HG03095 (cell line): ENCODE data around the gene STH.
"Not testable (repeated sequence)": the region's sequence is repeated elsewhere in the genome, so short reads cannot be mapped to it uniquely, and the experiment has no call there.

Experiments
- ATAC-seq: cut with Tn5 transposase; IDR thresholded peaks from one replicate; pipeline ENCODE4 v1.9.1; 2021; ENCODE audit warnings: moderate library complexity; ENCODE audit not compliant: unreplicated experiment

The STH gene, protein sequence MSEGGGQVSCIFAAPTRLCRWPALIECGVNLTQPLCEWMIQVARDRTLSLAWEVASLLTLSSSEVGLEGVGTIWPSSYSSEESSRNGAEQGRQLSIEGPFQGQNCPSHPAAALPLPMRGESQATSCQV

DNA sequence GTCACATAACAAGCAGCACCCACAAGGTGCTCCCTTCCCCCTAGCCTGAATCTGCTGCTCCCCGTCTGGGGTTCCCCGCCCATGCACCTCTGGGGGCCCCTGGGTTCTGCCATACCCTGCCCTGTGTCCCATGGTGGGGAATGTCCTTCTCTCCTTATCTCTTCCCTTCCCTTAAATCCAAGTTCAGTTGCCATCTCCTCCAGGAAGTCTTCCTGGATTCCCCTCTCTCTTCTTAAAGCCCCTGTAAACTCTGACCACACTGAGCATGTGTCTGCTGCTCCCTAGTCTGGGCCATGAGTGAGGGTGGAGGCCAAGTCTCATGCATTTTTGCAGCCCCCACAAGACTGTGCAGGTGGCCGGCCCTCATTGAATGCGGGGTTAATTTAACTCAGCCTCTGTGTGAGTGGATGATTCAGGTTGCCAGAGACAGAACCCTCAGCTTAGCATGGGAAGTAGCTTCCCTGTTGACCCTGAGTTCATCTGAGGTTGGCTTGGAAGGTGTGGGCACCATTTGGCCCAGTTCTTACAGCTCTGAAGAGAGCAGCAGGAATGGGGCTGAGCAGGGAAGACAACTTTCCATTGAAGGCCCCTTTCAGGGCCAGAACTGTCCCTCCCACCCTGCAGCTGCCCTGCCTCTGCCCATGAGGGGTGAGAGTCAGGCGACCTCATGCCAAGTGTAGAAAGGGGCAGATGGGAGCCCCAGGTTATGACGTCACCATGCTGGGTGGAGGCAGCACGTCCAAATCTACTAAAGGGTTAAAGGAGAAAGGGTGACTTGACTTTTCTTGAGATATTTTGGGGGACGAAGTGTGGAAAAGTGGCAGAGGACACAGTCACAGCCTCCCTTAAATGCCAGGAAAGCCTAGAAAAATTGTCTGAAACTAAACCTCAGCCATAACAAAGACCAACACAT is at the start of gene STH:
Gene STH, plus strand, starts transcription at position 264 of the 913 bp plus-strand sequence. Its CDS starts 30 bp downstream, at position 294.
- no peak for ATAC-seq

DNA sequence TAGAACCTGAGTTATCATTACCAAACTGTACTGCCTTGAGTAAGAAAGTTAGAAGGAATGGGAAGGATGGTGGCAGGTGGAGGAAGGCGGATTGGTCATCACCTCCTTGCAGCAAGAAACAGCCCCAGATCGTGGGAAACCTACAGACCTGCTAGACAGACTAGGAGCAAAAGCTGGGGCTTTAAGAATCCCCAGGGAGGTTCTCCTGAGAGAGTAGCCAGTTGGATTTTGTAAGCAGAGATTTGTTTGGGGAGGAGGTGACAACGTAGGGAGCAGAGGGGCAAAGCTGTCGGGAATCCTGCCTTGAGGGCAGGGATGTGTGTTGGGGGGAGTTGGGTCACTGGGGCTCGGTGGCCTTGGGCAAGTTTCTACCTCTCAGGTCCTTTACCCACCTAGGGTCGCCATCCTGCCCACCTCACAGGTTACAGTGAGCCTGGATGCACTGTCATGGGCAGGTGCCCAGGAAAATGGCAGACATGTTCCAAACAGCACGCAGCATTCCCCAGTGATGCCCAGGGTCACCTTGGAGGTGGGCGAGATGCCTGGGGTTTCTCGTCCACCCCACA is 49.2 kb upstream of the STH start:
- ATAC-seq, result no peak

DNA sequence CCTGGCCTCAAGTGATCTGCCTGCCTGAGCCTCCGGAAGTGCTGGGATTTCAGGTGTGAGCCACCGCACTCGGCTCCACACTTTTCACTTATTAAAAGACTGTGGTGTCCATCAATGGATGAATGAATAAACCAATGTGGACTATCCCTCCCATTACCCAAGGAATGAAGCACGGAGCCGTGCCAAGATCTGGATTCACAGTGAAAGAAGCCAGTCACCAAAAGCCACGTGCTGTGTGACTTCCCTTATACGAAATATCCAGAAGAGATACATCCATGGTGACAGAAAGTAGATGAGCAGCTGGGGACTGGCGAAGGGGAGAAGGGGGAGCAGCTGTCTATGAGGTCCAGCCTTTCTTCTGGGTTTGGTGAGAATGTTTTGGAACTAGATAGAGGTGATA is 48.2 kb upstream of the STH start:
- ATAC-seq, result no peak

DNA sequence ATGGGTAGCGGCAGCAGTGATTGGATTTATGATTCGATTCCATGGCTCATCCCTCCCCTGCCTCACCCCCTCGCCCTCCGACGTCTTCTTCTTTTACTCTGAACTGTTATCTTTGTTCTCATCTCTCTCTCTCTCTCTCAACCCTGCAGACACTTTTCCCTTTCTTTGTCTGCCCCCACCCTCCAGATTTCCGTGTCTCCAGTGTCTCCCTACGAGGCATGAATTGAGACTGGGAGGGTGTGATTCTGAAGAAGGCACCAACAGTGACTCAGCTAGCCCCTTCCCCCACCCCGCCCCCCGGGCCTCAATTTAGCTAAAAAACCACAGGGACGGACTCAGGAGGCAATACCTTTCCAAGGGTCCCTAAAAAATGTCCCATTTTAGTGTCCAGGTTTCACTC is 47.6 kb upstream of the STH start:
- ATAC-seq, result no peak

DNA sequence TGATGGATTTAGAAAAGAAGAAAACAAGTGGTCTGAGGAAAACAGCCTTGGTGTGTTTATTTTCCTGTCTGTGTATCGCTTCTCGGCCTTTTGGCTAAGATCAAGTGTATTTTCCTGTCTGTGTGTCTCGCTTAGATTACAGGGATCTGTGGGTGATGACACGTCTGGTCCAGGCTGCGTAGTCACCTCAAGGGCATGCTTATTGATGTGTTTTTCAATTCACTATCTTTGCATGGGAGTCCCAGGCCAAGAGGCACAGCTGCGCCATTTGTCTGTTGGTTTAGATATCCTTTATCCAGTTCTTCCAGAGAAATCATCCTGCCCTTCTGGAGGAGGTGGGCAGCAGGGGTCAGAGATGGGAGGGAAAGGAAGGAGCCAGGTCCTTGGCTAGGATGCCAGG is 47.1 kb upstream of the STH start:
- ATAC-seq, result no peak

DNA sequence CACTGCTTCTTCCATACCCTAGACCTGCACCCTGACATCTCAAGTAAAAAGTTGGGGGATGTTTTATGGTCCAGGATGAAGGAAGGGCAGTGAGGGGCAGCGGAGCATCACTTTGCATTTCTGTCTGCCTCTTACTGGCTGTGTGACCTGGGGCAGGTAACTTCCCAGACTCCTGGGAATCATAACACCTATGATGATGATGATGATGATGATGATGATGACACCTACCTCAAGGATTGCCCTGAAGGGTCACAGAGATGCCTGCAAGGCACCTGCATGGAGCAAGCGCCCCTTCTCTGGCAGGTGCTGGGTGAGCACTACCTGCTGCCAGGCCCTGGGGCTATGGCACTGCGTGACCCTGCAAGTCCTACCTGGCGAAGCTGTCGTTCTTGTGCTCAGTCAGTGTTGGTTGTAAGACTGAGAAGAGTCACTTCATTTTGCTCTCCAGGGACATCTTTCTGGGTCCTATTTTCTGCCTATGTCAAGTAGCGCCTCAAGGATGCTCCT is 46.2 kb upstream of the STH start:
- ATAC-seq, result no peak

DNA sequence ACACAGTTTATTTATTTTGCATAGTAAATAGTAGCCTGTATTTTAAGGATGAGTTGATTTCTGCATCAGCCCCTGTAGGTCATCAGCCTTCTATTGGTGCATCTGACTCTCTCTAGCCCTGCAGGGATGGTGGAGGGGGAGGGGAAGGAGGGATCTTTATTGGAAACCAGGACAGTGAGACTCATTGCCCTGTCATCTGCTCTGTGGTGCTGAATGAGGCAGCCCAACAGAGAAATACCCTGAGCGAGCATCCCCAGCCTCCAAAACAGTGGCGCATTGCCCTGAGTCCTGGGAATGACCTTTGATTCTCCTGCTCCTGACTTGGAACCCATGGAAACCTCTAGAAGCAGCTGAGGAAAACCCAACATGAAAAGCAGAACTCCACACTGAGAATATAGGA is 45.5 kb upstream of the STH start:
- ATAC-seq, result no peak

DNA sequence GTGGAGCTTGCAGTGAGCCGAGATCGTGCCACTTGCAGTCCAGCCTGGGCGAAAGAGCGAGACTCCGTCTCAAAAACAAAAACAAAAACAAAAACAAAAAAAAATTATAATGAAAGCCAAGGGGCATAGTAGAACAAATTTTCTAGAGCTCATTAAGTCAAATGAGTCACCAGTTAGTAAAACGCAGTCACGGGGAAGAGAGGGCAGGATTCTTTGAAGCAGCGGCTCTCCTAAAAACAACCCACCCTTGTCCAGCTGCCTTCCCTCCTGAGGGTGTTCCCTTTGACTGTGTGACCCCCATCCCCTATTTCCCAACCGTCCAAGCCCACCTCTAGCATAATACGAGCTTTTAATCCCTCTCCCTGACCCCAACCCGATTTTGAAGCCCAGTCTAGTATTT is 44.1 kb upstream of the STH start:
- no peak for ATAC-seq

DNA sequence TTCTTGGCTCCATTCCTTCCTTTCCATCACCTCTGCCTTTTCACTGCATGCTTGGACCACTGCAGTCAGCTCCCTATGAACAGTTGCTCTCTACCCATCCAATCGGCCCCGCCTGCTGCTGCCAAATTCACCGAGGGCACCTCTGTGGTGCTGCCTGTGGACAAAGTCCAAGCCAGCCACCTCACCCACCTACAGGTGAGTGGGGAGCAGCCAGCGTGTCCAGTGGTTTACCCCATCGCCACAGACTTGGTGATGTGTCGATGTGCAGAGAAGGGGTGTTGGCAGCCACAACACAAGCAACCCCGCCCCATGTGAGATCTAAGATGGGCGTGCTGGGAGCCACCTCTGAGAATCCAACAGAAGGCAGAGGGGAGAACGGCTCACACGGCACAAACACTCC is 43.7 kb upstream of the STH start:
- ATAC-seq, result no peak

DNA sequence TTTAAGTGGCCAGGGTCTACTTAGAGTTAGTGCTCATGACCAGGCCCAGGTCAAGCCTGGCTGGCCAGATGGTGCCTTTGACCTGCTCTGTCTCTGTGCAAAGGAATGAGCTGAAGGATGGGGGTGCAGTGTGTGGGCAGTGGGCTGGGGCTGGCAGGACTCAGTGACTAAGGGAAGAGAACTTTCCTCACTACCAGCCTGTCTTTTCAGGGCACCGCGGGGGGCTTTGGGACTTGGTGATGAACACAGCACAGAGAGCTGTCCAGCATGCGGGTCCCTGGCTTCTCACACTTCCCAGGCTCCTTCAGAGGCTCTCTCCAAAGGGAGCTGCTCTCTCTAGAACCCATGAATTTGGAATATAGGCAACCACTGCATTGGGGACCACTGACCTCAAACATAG is 43.0 kb upstream of the STH start:
- ATAC-seq, result no peak

DNA sequence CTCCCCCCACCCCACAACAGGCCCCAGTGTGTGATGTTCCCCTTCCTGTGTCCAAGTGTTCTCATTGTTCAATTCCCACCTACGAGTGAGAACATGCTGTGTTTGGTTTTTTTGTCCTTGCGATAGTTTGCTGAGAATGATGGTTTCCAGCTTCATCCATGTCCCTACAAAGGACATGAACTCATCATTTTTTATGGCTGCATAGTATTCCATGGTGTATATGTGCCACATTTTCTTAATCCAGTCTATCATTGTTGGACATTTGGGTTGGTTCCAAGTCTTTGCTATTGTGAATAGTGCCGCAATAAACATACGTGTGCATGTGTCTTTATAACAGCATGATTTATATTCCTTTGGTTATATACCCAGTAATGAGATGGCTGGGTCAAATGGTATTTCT is 42.3 kb upstream of the STH start:
- not testable (repeated sequence) for ATAC-seq

DNA sequence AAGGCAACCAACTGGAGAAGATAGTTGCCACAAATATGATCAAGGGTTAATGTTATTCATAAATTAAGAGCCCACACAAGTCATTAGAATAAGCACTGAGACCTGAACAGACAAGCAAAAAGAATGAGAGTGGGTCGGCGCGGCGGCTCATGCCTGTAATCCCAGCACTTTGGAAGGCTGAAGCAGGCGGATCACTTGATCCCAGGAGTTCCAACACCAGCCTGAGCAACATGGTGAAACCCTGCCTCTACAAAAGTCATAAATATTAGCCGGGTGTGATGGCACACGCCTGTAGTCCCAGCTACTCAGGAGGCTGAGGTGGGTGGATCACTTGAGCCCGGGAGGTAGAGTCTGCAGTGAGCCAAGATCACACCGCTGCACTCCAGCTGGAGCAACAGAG is 40.7 kb upstream of the STH start:
- no peak for ATAC-seq

DNA sequence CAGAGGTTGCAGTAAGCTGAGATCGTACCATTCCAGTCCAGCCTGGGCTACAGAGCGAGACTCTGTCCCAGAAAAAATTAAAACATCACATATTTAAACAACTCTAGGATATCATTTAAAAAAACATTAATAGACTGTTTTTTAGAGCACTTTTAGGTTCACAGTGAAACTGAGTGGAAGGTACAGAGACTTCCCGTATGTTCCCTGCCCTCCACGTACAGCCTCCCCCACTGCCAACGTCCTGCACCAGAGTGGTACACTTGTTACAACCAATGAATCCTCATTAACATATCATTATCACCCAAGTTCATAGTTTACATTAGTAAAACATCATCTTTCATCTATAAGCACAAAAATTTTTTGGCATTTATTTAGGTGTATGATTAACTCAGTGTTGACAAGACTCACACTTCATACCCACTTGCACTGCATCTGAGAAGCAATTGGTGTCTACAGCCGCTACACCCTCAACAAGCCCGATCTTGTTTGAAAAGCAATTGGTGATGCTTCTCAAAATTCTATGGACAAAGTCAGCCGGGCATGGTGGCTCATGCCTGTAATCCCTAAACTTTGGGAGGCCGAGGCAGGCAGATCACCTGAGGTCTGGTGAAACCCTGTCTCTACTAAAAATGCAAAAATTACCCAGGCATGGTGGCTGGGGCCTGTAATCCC is 39.9 kb upstream of the STH start:
- ATAC-seq, result no peak

DNA sequence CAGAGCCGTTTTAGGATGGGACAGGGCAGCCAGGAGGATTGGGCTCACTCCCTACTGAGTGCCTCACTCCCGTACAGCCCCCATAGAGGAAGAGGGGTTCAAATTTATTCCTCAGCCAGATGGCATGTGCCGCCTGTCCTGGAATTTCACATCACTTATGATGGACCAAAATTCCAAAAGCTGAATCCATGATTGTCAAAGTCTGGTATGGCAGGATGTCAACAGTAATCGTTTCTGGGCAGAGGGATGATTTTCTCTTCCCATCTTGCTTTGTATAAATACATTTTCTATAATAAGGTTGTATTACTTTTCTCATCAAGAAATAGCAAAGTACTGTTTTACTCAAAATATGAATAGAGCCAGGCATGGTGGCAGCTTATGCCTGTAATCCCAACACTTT is 38.7 kb upstream of the STH start:
- no peak for ATAC-seq

DNA sequence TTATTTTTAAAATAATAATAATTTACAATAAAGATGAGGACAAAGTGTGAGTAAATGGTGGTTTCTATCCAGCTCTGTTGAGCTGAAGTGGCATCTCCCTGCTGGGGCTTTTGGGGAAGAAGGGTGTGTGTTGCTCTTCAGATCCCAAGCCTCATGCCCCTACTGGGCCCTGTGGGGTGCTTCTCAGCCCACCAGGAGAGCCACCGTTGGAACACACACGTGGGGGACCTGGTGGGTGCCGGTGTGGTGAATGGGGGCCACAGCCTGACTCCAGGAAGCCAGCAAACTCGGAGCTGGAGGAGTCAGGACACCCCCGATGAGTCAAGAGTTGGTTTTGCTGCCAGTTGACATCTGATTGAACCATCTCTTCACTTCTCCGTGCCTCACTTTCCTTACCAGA is 37.8 kb upstream of the STH start:
- ATAC-seq, result no peak

DNA sequence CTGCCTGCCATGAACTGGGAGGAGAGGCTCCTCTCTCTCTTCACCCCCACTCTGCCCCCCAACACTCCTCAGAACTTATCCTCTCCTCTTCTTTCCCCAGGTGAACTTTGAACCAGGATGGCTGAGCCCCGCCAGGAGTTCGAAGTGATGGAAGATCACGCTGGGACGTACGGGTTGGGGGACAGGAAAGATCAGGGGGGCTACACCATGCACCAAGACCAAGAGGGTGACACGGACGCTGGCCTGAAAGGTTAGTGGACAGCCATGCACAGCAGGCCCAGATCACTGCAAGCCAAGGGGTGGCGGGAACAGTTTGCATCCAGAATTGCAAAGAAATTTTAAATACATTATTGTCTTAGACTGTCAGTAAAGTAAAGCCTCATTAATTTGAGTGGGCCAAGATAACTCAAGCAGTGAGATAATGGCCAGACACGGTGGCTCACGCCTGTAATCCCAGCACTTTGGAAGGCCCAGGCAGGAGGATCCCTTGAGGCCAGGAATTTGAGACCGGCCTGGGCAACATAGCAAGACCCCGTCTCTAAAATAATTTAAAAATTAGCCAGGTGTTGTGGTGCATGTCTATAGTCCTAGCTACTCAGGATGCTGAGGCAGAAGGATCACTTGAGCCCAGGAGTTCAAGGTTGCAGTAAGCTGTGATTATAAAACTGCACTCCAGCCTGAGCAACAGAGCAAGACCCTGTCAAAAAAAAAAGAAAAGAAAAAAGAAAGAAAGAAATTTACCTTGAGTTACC is 36.7 kb upstream of the STH start:
- ATAC-seq, result no peak

DNA sequence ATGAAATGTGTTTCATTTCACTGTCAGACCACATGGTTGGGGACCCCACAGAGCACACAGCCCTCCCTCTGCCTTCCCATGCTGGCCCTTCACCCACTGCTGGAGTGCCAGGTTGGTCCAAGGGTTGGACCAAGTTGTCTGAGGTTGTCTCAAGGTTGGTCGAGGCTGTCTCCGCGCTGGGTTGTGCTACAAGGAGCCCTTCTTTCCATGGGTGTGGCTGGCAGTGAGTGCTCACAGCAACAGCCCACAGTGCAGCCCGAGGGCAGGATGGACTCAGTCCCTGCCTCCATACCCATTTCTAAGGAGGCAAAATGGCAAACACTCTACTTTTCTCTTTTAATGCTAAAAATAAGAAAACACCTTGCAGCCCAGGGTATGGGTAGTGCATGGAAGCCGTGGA is 35.8 kb upstream of the STH start:
- ATAC-seq, result no peak

DNA sequence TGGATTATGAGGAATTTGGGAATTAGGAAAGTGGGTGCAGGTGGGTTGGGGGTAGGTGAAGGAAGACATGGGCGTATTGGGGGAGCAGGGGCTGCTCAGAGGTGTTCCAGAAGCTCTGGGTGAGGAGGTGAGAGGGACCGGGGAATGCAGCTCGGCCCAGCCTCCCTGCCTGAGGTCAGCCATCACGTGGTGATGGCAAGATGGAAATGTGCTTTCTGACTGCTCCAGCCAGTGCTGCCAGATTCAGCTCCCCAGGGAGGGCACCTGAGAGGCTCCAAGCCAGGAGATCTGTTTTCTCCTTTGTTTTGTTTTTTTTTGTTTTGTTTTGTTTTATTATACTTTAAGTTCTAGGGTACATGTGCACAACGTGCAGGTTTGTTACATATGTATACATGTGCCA is 35.2 kb upstream of the STH start:
- no peak for ATAC-seq

DNA sequence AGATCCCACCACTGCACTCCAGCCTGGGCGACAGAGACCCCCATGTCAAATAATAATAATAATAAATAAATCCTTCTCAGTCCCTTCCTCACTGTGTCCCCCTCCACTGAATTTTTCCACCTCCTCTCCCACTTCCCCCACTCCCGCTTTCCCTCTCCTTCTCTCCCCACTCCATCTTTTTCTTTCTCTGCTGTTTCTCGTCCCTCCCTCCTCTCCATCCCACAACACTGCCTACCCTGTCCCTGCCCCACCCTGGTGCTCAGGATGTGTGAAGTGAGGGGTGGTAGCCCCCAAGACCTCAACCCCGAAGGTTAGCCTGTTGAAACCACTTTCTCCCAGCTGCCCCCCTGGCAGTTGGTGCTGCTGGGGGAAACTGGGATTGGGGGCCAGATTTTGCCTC is 34.4 kb upstream of the STH start:
- no peak for ATAC-seq

DNA sequence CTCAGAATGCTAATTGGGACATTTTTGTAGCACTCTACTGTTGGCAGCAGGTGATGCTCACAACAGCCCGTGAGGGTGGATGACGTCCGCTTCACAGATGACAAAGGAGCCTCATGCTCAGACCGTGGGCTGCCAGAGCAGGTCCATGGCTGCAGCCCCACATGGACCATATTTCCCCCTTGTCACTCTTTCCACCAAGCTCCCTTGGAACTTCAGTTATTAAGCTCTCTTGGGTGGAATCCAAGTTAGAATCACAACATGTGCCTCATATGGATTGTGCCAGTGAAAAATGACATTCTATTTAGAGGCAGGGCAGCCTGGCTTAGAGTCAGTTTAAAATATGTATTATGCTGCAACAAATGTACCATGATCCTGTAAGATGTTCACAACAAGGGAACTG is 33.2 kb upstream of the STH start:
- ATAC-seq, result no peak
